Hepatocyte (in vitro differentiated cells): ENCODE measurements around the gene ARHGEF40.
"Not testable (repeated sequence)": the region's sequence is repeated elsewhere in the genome, so short reads cannot be mapped to it uniquely, and the experiment has no call there.

Experiments
- CTCF ChIP-seq: fragments of 200-600 bp; sonication (generic); IDR thresholded peaks from 2 replicates; pipeline ENCODE4 v1.5.1; 2016; ENCODE audit warnings: antibody characterized with exemption, mild to moderate bottlenecking; ENCODE audit not compliant: poor library complexity
- EZH2 ChIP-seq: fragments of 200-600 bp; sonication (generic); IDR thresholded peaks from 2 replicates; pipeline ENCODE4 v1.6.1; 2016; ENCODE audit warnings: antibody characterized with exemption, mild to moderate bottlenecking, borderline replicate concordance
- EZH2phosphoT487 ChIP-seq: fragments of 200-600 bp; sonication (generic); IDR thresholded peaks from one replicate; pipeline ENCODE4 v1.6.1; 2018; ENCODE audit warnings: antibody characterized with exemption, mild to moderate bottlenecking, low read depth, moderate library complexity; ENCODE audit not compliant: unreplicated experiment, severe bottlenecking

- TF ChIP-seq CTCF, EZH2phosphoT487, EZH2: not testable (repeated sequence)
Observed at GRCh38 chr14:21040941-21041340, 29.2 kb upstream of the ARHGEF40 start.
